GM19324 (cell line): ENCODE measurements around the gene KIZ.
A peak's percentile ranks its signal among the peaks of the same experiment; 100 is the strongest.
"Not testable (repeated sequence)": the region's sequence is repeated elsewhere in the genome, so short reads cannot be mapped to it uniquely, and the experiment has no call there.

Source experiments
- ATAC-seq: cut with Tn5 transposase; IDR thresholded peaks from one replicate; pipeline ENCODE4 v1.9.1; 2021; ENCODE audit warnings: mild to moderate bottlenecking, moderate library complexity; ENCODE audit not compliant: unreplicated experiment, low FRiP score

Gene KIZ

DNA sequence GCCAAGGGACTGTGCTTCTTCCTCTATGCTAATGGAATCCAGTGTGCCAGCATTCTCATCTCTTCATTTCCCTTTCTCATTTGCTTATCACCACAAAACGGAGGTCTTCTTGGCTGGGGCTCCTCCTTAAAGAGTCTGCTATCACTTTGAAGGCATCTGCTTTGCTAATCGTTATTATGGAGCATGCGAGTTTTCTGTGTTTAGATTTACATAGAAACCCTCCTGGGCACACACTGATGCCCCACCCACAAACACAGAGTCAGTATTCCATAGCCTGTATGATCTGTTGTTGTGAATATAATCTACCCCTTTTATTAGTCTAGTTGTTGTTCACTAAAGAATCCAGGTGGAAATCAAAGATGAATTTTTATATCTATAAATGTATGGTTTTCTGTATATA, 93.8 kb downstream of the KIZ start:
- no peak for ATAC-seq

DNA sequence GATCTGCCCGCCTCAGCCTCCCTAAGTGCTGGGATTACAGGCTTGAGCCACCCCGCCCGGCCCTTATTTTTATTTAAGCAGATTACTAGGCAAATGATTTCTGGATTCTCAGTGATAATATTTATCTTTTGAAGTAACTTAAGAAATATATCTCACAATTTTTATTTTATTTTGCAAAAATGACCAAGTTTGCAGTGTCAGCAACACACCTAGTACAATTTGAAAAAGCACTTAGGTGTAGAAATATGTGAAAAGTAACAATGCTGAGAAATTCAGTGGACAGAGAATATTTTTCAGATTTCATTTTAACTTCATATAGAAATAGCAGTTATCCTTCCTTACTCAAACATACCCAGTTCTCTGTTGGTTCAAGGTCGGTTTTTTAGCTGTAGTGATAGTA, 98.3 kb downstream of the KIZ start:
- no peak for ATAC-seq

DNA sequence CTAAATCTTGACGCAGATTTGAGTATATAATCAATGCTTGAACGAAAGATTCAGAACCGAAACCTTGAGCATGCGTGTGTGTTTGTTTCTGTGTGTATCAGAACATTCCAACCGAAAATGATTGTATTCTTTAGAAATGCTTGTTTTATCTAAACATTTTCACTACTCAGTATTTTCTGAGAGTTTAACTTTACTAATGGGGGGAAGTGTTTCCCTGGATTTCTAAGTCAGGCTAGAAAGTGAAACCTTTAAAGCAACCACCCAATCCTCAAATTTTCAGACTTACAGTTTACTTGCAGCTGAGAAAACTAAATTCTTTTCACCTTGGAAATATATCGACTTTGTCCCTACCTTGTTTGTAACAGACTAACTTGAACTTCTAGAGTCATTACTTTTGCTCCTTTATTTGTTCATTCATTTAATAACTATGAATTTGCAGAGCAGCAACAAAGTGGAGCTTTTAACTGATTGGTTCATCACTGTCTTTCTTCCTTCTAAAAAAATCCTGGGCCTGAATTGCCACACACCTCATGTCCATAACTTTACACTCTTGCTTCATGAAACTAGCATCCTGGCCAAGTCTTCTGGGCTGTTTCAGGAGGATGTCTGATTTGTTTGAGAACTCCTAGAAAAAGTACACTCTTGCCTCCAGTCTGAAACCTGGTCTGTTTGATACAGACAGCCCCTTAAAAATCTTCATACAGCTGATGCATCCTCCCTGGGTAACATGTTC, 99.5 kb downstream of the KIZ start:
- no peak for ATAC-seq

DNA sequence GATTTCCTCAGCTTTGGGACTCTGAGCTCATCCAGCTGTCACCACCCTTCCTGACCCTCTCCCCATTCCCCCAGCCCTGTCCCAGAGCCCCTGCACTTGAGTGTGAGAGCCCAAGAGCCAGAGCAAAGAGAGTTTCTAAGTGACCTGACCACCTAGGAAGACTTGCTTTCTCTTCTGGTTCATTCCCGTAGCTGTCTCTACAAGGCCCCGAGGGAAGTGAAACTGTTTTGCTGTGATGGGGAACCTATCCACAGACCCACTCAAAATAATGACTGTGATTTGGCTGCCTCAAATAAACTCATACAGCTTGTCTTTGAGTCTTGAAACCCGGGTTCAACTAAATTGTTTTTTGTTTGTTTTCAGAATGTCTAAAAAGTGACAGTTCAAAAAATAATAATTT, 102.6 kb downstream of the KIZ start:
- peak; percentile 79 for ATAC-seq

DNA sequence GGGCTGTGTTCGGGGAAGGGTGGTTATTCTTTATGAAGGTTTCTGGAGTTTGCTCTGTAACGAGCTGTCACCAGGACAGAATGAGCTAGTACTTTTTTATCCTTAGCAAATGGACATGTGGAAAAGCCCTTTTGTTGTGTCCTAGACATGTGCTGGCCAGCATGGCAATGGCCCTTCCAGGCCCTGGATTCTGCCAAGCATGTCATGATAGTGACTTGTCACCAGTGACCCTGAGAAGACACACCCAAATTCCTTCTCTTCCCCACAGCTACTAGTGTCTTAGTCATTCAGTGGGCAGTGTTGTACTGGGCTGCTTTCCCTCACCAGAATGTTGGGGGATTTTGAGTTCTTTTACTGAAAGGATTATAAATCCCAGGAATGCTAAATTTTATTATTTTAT, 103.3 kb downstream of the KIZ start:
- no peak for ATAC-seq

DNA sequence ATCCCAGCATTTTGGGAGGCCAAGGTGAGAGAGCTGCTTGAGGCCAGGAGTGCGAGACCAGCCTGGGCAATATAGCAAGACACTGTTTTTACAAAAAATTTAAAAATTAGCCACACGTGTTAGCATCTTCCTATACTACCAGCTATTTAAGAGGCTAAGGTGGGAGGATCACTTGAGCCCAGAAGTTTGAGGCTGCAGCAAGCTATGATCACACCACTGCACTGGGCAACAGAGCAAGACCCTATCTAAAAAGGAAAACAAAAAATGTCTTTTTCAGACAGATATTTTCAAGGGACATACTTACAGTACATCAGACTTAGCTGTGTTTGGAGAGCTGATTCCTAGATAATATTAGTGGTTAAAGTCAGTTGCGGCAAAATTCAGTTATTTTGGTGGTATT, 104.3 kb downstream of the KIZ start:
- ATAC-seq = no peak

DNA sequence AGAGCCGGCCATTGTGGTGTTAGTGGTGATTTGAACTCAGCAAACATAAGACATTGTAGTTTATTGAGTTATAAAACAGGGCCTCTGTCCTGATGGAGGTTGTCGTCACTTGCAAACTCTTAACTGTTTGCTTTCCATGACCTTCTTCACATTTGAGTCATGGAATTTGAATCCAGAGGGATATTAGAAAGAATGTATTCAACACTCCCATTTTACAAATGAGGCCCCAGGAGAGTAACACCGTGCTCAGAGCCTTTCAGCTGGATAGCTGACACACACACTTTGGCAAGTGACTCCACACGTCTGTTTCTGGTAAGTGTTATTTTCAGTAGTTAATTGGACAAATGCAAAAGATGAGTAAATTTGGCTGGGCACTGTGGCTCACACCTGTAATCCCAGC, 104.8 kb downstream of the KIZ start:
- no peak for ATAC-seq

DNA sequence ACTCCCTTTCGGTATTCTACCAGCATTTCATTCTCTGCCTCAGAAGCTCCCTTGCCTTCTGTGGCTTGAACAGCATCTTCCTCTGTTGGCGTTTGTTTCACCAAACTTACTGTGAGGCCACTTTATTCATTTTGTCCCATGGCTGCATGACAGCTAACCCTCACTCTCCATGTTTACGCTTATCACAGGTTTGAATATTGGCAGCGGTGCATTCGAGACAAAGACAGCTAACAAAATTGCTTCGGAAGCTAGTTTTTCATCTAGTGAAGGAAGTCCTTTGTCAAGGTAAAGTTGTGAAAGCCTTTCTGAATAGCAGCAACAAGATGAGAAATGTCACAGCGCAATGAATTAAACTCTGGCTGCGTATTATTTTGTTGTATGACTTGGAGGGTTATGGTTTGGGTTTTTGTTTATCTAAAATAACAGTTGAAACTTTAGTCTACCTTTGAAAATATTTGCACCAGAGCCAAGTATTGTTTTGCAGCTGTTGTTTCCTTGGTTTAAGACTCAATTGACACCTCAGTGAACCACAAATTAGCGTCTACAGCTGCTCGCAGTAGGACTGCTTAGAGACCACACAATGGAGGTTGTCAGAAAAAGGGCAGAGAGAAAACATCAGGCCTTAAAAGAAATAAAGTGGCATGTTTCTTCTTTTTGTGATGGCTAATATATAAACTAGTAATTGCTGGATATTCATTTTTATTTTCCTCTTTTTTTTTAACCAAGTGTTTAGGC, 106.8 kb downstream of the KIZ start:
- no peak for ATAC-seq

DNA sequence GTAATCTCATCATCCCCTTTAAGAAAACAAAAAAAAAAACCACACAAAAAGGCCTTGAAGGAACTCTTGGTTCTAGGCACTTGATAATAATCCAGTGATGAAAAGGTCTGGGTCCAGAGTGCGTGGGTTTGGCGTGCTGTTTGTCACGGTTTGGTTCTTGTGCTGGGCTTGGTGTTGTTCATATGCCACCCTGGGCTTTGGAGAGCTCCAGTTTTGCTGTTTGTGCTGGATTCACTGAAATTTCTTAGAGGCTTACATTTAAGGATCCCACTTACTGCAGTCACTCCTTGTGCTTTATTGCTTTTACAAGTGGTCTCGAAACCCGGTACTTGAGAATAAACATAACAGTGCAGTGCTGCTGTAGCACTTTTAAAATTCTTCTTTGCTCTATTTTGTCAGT, 108.4 kb downstream of the KIZ start:
- ATAC-seq = no peak

DNA sequence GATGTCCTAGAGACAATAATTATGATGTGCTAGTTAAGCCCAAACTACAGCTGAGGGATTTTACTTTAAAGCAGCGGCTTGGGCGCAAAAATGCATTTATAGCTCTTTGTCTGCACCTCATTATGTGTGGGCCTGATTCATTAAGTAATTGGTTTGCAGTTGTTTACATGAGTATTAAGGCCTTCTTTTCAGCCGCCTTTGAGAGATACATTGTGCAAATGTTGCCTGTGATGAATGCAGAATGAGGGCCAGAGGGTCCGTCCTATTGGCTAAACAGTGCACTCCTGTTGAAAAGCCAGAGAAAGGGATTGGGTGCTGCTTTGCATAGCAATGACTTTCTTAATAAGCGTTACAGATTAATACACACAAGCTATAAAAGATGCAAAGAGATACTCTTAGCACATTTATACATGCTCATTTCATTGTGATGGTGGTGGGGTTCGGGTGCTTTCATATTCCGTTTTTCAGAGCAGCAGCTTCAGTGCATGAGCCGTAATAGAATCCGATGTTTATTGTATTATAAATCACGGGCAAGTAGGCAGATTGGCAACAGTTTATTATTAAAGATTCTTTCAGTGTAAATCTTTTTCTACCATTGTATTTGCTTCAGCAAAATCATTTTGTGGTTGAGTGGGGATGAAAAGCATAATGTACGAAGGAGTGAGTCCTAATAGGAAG, 109.1 kb downstream of the KIZ start:
- no peak for ATAC-seq

DNA sequence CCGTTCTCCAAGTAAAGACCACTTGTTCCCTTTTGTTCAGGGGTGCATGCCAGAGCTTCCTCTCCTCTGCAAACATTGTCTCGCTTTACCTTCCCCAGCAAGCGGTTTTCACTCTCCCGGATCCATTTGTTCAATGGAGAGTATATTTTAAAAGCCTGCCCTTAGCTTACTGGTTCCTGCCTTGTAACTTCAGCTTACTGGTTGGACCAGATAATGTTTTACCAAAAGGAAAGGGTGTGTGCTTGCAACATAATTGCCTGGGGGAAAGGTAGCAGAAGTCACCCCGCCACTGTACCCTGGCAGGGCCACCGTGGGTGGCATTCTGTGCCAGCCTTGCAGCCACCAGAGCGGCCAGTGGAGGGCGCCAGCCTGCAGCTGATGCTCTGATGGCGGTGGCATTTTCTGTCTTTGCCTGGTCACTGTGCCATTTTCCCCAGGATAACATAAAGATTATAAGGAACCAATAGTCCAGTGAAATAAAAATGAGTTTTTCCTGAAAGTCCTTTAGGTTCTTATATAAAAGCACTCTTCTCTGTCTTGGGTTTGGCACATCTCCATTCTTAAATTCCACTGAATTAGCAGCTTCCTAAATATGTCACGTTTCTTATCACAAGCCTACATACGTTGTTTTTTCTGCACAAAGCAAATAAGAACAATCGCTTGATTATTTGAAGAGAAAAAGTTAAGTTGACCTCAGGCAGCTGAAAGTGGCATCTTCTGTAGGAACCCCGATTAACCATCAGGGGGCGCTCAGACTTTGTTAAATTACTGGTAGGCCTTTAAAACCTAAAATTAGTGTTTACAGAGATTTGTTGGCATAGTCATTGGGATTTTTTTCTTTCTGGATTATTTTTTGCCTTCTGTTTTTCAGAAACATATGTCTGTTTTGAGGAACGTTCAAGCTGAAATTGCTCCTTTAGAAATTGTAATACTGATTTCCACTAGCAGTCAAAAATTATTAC, 109.9 kb downstream of the KIZ start:
- ATAC-seq = peak; percentile 55

DNA sequence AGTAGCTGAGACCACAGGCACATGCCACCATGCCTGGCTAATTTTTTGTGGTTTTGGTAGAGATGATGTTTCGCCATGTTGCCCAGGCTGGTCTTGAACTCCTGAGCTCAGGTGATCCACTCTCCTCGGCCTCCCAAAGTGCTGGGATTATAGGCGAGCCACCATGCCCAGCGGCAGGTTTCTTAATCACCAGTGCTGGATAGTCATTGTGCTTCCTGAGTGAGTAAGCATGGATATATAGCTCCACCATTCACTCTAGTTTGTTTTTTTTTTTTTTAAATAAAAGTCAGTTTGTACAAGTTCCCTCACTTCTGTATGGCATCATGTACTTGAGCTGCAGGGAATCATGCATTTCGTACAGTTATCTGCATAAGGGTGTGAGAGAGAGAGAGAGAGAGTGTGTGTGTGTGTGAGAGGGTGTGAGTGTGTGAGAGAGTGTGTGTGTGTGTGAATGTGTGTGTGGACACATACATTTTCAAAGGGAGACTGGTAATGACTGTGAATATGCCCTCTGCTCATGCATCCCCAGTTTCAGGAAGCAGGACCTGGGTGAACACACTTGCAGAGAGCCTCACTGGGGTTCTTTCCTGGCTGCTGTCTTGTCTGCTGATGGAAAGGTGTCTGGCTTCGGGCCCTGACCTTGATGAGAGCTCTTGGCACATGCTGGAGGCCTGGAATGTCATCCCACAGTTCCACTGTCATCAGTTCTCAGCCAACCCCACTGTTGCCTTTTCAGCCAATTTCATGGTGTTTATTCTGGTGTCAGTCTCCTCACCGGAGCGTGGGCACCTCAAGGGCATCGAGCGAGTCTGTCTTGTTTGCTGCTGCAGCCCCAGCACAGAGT, 112.3 kb downstream of the KIZ start:
- ATAC-seq = no peak

DNA sequence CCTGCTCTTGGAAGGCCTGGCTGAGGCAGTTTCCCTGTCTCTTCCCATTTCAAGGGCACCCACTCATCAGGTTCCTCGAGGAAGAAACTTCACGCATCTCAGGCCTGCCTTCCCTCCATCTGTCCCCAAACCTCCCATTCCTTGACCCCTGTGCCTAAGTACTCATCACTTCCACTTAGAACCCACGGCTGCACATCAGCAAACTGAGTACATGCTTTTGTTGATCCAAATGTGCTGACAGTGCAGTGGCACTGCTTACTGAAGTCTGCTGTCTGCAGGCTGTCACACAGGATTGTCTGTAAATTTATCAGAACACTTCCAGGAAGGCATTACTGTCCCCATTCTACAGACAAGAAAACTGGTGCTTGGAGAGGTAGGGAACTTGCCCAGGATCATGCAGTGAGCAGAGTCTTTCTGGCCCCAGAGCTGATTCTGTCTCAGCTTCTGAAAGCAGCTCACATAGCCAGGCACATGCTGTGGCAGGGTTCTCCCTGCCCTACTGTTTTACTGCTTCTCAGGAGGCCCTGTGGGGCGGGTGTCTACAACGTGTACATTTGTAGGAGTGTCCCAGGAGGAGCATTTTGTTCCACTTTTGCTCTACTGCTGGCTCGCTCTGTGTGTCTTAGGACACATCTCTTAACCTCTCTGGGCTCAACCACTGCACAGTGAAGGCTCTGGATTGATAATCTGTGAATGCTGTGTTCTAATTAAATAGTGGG, 113.1 kb downstream of the KIZ start:
- ATAC-seq = no peak

DNA sequence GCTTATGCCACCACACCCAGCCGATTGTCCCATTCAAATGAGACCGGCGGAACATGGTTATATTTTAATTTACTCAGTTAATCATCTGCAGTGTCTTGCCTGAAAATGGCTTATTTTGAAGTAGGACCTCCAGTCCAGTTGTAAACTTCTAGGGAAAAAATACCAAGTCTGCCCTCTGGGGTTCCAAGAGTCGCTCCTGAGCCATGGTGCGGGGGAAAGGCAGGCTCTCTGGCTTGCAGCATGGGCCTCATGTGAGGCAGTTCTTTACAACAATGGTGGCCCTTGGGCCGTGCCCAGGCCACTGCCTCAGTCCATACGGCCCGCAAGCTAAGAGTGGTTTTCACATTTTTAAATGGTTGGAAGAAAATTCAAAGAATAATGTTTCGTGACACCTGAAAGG, 114.5 kb downstream of the KIZ start:
- ATAC-seq = no peak

DNA sequence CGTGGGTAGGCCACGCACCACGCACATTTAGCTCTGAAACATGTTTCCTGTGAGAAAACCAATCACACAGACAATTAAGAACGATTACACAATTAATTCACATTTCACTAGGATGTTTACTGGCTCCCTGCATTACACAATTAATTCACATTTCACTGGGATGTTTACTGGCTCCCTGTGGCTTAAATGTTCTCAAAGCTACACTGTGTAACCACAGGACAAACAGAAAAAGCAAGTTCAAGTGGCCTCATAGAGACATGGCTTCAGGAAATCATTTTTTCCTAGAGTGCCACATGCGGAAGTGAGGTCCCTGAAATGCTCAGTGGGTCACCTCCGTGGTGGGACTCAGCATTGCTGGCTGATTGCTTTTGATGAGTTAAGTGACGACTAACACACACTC, 115.5 kb downstream of the KIZ start:
- ATAC-seq = no peak

DNA sequence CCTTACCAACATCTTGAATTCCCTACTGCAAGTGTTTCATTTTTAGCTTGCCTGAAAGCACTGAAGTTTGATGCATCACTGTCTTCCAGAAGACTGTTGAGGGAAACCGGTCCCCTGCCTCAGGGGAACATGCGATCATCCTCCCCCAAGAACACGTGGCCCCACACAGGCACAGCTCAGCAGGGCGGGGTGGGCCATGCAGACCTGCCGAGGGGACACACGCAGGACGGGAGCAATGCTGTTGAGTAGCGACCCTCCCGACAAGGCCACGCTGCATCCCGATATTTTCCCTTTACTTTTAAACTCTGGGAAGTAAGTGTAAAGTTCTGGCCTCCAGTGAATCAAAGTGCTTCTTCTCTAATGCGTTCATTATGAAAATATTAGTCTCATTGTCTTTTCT, 117.9 kb downstream of the KIZ start:
- ATAC-seq = no peak

DNA sequence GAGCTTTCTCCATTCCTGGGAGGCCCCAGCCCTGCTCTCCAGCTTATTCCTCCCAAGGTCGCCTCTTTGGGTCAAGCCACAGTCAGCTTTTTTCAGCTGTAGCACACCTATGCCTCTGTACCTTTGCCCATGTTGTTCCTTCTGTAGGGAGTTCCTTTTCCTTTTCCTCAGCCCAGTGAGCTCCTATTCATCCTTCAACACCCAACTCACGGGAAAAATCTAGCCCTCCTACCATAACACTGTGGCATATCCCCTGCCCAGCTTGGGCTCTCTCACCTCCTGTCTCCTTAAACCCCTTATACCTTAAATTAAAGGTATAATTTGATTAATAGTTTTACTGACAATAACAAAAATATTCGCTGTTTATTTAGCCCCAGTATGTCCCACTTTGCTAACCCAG, 118.9 kb downstream of the KIZ start:
- no peak for ATAC-seq

DNA sequence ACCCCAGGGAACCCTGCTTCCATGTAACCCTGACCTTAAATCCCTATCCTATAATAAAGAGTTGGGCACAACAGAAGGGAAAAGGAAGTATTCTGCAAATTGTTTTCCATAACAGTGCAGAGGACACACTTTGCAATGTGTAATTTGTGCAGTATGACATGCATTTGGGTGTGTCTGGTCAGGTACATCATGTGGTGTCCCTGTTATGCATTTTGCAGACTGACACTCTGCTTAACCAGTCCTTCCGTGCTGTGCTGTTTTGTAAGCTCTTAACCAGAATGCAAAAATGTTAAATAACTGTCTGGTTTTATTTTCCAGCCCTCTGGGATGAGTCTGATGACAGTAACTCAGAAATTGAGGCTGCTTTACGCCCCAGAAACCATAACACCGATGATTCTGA, 120.3 kb downstream of the KIZ start:
- ATAC-seq = no peak

DNA sequence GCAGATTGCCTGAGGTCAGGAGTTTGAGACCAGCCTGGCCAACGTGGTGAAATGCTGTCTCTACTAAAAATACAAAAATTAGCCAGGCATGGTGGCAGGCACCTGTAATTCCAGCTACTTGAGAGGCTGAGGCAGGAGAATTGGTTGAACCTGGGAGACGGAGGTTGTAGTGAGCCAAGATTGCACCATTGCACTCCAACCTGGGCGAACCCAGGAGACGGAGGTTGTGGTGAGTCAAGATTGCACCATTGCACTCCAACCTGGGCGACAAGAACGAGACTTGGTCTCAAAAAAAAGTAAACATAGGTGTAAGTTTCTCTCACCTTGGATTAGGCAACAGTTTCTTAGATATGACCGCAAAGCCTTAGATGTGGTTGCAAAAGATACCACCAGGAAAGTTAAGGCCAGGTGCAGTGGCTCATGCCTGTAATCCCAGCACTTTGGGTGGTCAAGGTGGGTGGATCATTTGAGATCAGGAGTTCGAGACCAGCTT, 121.8 kb downstream of the KIZ start:
- ATAC-seq = not testable (repeated sequence)
